Kidney glomerular epithelial cell (primary cell): ENCODE data around the gene BOLA3.
"Not testable (repeated sequence)": the region's sequence is repeated elsewhere in the genome, so short reads cannot be mapped to it uniquely, and the experiment has no call there.

ENCODE experiments used
- DNase-seq: peaks from one replicate; lab custom pipeline; 2025; lab: John Stamatoyannopoulos, UW

The BOLA3 gene

GRCh38 chr2:74101574-74102300 is 46.0 kb downstream of the BOLA3 start:
- no peak for DNase-seq

DNA sequence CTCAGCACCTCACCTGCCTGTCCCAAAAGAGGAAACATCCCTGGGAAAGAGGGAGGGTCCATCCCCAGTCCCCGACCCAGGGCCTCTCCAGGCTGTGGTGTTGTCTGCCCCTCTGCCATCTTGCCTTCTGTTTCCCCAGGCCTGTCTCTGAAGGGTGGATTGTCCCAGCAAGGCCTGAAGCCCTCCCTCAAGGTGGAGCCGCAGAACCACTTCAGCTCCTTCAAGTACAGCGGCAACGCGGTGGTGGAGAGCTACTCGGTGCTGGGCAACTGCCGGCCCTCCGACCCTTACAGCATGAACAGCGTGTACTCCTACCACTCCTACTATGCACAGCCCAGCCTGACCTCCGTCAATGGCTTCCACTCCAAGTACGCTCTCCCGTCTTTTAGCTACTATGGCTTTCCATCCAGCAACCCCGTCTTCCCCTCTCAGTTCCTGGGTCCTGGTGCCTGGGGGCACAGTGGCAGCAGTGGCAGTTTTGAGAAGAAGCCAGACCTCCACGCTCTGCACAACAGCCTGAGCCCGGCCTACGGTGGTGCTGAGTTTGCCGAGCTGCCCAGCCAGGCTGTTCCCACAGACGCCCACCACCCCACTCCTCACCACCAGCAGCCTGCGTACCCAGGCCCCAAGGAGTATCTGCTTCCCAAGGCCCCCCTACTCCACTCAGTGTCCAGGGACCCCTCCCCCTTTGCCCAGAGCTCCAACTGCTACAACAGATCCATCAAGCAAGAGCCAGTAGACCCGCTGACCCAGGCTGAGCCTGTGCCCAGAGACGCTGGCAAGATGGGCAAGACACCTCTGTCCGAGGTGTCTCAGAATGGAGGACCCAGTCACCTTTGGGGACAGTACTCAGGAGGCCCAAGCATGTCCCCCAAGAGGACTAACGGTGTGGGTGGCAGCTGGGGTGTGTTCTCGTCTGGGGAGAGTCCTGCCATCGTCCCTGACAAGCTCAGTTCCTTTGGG is 47.2 kb downstream of the BOLA3 start:
- no peak for DNase-seq

- DNase-seq: no peak
Observed at GRCh38 chr2:74099835-74100234, 47.9 kb downstream of the BOLA3 start.

DNA sequence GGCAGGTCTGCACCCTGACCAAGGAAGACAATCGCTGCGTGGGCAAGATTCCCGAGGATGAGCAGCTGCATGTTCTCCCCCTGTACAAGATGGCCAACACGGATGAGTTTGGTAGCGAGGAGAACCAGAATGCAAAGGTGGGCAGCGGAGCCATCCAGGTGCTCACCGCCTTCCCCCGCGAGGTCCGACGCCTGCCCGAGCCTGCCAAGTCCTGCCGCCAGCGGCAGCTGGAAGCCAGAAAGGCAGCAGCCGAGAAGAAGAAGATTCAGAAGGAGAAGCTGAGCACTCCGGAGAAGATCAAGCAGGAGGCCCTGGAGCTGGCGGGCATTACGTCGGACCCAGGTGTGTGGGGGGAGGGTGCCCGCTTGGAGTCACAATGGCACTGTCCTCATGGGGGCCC is 48.4 kb downstream of the BOLA3 start:
- DNase-seq: no peak

GRCh38 chr2:74097574-74097973 is 50.1 kb downstream of the BOLA3 start:
- no peak for DNase-seq

- no peak for DNase-seq
Observed at GRCh38 chr2:74096052-74096451, 51.7 kb downstream of the BOLA3 start.

DNA sequence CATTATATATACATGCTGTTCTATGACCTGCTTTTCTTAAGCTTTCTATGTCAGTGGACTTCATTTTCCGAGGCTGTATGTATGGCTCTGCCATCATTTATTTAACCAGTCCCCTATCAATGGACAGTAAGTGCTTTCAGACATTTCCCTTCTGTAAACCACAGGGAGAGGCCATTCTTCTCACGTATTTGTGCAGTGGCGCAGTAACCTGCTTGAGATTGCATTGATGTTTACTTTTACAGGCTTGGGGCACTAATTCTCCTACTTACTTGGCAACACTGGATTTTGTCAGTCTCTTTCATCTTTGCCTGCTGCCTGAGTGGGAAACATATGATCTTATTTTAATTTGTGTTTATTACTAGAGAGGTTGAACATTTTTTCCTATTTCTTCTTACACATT is 52.1 kb downstream of the BOLA3 start:
- no peak for DNase-seq

DNA sequence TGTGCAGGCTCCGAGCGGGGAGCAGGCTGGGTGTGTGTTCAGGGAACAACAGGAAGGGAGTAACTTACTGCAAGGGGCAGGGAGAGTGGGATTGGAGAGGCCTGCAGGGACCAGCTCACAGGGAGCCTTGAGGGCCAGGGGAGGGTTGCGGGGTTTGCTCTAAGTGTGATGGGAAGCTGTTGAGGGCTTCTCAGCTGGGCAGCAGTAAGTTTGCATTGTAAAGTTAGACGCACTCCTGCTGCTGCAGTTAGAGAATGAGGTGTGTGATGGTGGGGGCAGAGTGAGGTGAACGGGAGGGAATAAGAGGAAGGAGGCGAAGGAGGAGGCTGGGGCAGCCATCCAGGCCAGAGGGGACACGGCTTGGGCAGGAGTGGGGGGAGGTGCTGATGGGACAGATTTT is 53.4 kb downstream of the BOLA3 start:
- no peak for DNase-seq

- DNase-seq: no peak
Observed at GRCh38 chr2:74093840-74094239, 53.9 kb downstream of the BOLA3 start.

GRCh38 chr2:74093426-74093825 is 54.3 kb downstream of the BOLA3 start:
- DNase-seq: no peak

DNA sequence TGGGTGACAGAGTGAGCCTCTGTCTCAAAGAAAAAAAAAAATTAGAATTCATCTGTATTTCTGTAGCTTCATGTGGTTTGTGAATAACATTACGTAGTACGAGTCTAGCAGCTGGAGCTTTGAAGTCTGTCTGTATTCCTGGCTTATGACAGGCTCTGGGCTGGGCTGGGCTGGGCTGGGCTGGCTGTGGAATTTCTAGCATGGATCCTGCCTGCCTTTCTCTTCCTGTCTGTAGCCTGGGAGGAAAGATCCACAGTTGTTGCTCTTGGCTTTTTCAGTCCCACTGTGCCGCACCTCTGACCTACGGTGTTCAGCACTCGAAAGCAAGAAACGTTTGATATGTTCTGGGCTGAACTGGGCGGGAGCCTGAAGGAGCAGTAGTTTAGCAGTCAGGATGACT is 55.4 kb downstream of the BOLA3 start:
- no peak for DNase-seq

DNA sequence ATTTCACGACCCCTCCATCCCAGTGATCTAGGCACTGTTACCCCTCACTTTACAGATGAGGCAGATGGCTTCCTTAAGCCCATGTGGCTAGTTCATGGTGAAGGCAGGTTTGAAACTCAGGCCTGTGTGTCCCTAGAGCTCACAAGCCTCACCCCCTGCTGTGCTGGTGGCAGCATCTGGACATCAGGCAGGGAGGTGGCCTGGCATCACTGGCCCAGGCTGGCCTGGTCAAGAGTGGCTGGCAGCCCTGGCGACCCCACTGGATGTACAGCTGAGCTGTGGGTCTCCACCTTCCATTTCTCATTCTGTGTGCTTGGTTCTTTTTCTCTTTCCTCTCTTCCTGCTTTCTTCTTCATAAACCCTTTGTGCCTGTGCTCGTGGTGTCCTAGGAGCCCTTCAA is 56.3 kb downstream of the BOLA3 start:
- no peak for DNase-seq

GRCh38 chr2:74089816-74090745 is 57.6 kb downstream of the BOLA3 start:
- no peak for DNase-seq

GRCh38 chr2:74088676-74089075 is 59.0 kb downstream of the BOLA3 start:
- not testable (repeated sequence) for DNase-seq

DNA sequence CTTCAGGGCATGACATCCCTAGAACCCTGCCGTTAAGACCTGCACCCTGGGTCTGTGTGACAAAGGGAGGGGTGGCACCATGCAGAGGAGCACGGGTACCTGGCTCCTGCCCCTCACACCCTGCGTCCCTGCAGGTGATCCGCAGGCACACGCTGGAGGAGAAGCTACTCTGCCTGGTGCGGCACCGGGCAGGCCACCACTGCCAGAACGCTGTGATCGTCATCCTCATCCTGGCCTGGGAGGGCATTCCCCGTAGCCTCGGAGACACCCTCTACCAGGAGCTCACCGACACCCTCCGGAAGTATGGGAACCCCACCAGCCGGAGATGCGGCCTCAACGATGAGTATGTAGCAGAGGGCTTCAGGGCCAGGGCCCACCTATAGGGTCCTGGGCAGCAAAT is 60.0 kb downstream of the BOLA3 start:
- DNase-seq: no peak

DNA sequence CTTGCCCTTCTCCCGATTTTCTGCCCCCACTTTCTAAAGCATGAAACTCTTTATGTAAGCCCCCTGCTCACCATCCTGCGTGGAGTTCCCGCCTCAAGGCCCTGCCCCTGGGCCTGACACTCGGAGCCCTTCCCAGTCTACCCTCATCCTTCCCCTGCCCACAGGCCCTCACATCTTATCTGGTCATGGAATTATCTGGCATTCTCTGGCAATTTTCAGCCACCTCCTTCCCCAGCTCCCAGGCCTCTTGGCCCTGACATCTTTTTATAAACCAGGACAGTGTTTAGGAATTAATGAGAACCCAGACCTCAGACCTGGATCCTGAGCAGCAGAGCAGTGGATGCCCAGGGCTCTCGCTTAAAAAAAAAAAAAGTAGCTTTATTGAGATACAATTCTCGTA is 61.7 kb downstream of the BOLA3 start:
- DNase-seq: no peak
